ENCODE results near the gene MYOM3.

Gene MYOM3

GRCh38 chr1:24060482-24060881 lies 51.5 kb downstream of the MYOM3 start:
- H3K4me3 ChIP-seq (ENCODE audit: low read depth, low read length): no peak overlapping the region
- in situ Hi-C loops (cut with HindIII; ENCODE audit: low sequenced_read_pairs): no loop called here
- DNase-seq (ENCODE audit: low read depth): no peak
- no peak for TF ChIP-seq CTCF (IDR thresholded peaks at IDR 0.05; ENCODE audit: low read depth, low read length, missing control alignments)

GRCh38 chr1:24058671-24059455 lies 53.1 kb downstream of the MYOM3 start:
- in situ Hi-C loops (cut with HindIII; ENCODE audit: low sequenced_read_pairs): no loop called here
- no peak overlapping the region for H3K4me3 ChIP-seq (ENCODE audit: low read depth, low read length)
- DNase-seq (ENCODE audit: low read depth): no peak
- TF ChIP-seq CTCF (IDR thresholded peaks at IDR 0.05; ENCODE audit: low read depth, low read length, missing control alignments): no peak

- no peak for TF ChIP-seq CTCF (IDR thresholded peaks at IDR 0.05; ENCODE audit: low read depth, low read length, missing control alignments)
- in situ Hi-C loops (cut with HindIII; ENCODE audit: low sequenced_read_pairs): no loop called here
- no peak overlapping the region for H3K4me3 ChIP-seq (ENCODE audit: low read depth, low read length)
- no peak for DNase-seq (ENCODE audit: low read depth)
Measured at GRCh38 chr1:24057171-24057570, 54.8 kb downstream of the MYOM3 start.

GRCh38 chr1:24055681-24056080 lies 56.3 kb downstream of the MYOM3 start:
- no peak overlapping the region for H3K4me3 ChIP-seq (ENCODE audit: low read depth, low read length)
- in situ Hi-C loops (cut with HindIII; ENCODE audit: low sequenced_read_pairs): no loop called here
- DNase-seq (ENCODE audit: low read depth): no peak
- no peak for TF ChIP-seq CTCF (IDR thresholded peaks at IDR 0.05; ENCODE audit: low read depth, low read length, missing control alignments)

- no peak overlapping the region for H3K4me3 ChIP-seq (ENCODE audit: low read depth, low read length)
- DNase-seq (ENCODE audit: low read depth): no peak
- in situ Hi-C loops (cut with HindIII; ENCODE audit: low sequenced_read_pairs): no loop called here
Measured at GRCh38 chr1:24052220-24052619, 59.7 kb downstream of the MYOM3 start.

GRCh38 chr1:24051206-24051945 lies 60.6 kb downstream of the MYOM3 start:
- no peak overlapping the region for H3K4me3 ChIP-seq (ENCODE audit: low read depth, low read length)
- TF ChIP-seq CTCF (IDR thresholded peaks at IDR 0.05; ENCODE audit: low read depth, low read length, missing control alignments): no peak
- in situ Hi-C loops (cut with HindIII; ENCODE audit: low sequenced_read_pairs): no loop called here
- no peak for DNase-seq (ENCODE audit: low read depth)

More at GRCh38 chr1:24052220-24052619, 59.7 kb downstream of the MYOM3 start:
- no peak for TF ChIP-seq CTCF (IDR thresholded peaks at IDR 0.05; ENCODE audit: low read depth, low read length, missing control alignments)
